Measurements from ENCODE around the gene PPID.

The PPID gene

DNA sequence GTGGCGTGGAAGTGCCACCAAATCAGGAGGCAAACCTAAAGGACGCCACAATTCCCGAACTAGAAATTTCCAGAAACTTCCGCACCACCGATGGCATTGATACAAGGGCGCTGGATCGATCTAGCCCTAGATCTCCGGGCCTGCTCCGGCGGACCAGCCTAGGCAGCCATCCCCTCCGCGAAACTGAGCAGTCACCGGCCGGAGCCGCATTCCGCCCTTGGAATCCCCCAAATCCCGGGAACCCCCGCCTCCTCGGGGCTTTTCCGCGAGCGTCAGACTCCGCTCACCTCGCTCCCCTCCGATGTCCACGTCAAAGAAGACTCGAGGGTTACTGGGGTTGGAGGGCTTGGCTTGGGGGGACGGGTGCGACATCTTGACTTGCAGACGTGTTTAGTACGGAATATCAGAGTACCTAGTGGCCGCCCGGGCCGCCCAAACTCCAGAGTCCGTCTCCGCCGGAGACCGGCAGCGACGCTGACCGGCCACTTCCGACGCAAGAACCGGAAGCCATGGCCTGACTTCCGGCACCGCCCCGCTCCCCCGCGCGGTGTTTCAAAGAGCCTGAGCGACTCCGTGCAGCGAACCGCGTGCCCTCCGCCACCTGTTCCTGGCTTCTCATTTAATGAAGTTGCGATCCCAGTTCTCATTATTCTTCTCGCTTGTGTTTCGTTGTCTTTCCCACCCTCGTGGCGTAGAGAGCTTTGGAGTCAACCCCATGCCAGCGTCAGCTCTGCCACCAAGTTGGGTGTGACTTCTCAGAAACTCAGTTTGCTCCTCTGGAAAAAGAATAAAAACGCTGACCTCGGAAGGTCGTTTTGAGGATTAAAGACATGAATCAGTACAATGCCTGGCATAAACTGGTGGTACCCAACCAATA, at the start of gene PPID:
PPID (minus strand) TSS at position 480 of the 877 bp plus-strand sequence; CDS start at position 372, 108 bp downstream.
- Histone ChIP-seq H3K27me3 (ENCODE audit: insufficient read depth, low read depth, severe bottlenecking) (no peaks in the 10 kb centered on the region), H3K36me3 (peaks cover 38% of the 10 kb centered on the region), H3K4me3 (ENCODE audit: low read depth, low read length) (peak within 1 kb of the TSS; percentile 87), H3K9me3 (ENCODE audit: severe bottlenecking) (no peaks in the 10 kb centered on the region), H3K27ac (peak within 1 kb of the TSS; percentile 84)
- peak; percentile 93 for DNase-seq
- TF ChIP-seq, protein P1, sequence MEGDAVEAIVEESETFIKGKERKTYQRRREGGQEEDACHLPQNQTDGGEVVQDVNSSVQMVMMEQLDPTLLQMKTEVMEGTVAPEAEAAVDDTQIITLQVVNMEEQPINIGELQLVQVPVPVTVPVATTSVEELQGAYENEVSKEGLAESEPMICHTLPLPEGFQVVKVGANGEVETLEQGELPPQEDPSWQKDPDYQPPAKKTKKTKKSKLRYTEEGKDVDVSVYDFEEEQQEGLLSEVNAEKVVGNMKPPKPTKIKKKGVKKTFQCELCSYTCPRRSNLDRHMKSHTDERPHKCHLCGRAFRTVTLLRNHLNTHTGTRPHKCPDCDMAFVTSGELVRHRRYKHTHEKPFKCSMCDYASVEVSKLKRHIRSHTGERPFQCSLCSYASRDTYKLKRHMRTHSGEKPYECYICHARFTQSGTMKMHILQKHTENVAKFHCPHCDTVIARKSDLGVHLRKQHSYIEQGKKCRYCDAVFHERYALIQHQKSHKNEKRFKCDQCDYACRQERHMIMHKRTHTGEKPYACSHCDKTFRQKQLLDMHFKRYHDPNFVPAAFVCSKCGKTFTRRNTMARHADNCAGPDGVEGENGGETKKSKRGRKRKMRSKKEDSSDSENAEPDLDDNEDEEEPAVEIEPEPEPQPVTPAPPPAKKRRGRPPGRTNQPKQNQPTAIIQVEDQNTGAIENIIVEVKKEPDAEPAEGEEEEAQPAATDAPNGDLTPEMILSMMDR (IDR thresholded peaks at IDR 0.05; ENCODE audit: low read depth, low read length): no peak

DNA sequence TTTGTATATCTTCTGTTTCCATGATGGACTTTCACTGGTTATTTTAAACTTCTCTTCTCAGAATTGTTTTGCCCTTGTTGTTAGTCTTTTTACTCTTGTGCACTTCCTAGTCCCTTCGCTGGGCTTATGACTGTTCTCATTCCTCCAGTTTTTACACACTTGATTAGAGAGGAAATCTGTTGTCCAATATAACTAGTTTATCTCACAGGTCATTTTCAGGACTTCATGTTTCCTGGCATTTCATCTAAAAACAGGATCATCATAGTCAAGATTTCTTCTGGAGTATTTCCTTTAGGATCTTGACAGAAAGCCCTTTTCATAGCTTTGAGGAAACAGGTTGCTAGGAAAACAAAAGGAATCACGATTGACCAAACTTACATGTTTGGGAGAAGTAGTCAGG, 48.6 kb upstream of the PPID start:
- Histone ChIP-seq H3K9me3 (ENCODE audit: severe bottlenecking) (no peaks in the 10 kb centered on the region), H3K4me3 (ENCODE audit: low read depth, low read length) (no peak overlapping the region)
- TF ChIP-seq, protein P1 (IDR thresholded peaks at IDR 0.05; ENCODE audit: low read depth, low read length): no peak

DNA sequence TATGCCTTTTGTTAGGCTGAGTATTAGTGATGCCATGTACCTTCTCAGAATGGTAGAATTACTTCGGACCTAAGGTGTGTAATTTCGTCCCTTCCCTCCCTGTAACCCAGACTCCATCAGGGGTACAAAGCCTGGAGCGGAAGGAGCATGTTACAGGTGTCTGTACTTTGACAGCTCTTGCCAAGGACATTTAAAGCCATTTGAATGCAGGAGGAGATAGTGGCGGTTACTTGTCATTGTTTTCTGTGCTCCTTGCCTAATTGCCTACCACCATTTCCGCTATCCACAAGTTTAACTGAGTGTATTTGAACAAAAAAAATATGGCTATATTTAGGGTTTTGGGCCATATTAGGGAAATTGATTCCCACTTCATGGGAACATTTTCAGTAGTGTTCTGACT, 47.5 kb upstream of the PPID start:
- DNase-seq: no peak
- no peak overlapping the region for H3K4me3 ChIP-seq (ENCODE audit: low read depth, low read length)
- TF ChIP-seq, protein P1 (IDR thresholded peaks at IDR 0.05; ENCODE audit: low read depth, low read length): no peak
- H3K9me3 ChIP-seq (ENCODE audit: severe bottlenecking): no peaks in the 10 kb centered on the region
- H3K27ac ChIP-seq: no peak overlapping the region
- H3K27me3 ChIP-seq (ENCODE audit: insufficient read depth, low read depth, severe bottlenecking): no peaks in the 10 kb centered on the region
- peaks cover 3% of the 10 kb centered on the region; the same call in 1 of the 2 replicates for H3K36me3 ChIP-seq

More for the DNA sequence above, 48.6 kb upstream of the PPID start:
- H3K27me3 ChIP-seq (ENCODE audit: insufficient read depth, low read depth, severe bottlenecking): no peaks in the 10 kb centered on the region
- H3K36me3 ChIP-seq: peaks cover 3% of the 10 kb centered on the region; the same call in 1 of the 2 replicates
- no peak overlapping the region for H3K27ac ChIP-seq
- DNase-seq: no peak

DNA sequence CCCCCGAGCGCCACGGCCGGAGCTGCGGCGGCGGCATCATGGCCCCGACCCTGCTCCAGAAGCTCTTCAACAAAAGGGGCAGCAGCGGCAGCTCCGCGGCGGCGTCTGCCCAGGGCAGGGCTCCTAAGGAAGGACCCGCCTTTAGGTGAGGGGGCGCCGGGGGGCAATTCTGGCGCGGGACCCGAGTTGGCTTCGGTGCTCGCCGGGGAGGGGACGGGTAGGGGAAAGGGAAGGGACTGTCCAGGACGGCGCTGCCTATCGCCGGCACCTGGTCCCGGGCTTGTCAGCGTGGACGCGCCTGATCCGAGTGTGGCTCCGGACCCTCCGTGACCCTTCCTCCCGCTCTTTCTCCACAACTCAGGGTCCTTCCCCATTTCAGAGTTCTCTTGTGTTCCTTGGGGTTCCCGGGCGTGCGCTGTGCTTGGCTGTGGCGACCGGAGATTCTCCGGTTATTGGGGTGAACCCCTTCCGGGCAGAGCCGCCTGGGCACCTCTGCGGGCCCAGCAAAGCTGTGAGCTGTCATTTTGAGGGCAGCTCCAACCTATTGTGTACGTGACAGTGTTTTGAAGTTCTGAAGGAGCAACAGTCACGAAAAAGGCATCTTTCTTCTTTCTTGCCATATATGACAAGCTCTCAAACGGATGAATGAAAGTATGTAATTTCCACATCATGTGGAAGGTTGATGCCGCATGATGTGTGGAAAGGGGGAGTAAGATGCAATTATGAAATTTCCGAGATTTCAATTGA, 46.2 kb upstream of the PPID start:
- DNase-seq: peak; percentile 55
- Histone ChIP-seq H3K4me3 (ENCODE audit: low read depth, low read length) (peak overlapping the region; percentile 92), H3K9me3 (ENCODE audit: severe bottlenecking) (no peaks in the 10 kb centered on the region), H3K36me3 (peaks cover 3% of the 10 kb centered on the region; the same call in 1 of the 2 replicates), H3K27me3 (ENCODE audit: insufficient read depth, low read depth, severe bottlenecking) (no peaks in the 10 kb centered on the region), H3K27ac (peak overlapping the region; percentile 97)
- TF ChIP-seq, protein P1 (IDR thresholded peaks at IDR 0.05; ENCODE audit: low read depth, low read length): no peak

DNA sequence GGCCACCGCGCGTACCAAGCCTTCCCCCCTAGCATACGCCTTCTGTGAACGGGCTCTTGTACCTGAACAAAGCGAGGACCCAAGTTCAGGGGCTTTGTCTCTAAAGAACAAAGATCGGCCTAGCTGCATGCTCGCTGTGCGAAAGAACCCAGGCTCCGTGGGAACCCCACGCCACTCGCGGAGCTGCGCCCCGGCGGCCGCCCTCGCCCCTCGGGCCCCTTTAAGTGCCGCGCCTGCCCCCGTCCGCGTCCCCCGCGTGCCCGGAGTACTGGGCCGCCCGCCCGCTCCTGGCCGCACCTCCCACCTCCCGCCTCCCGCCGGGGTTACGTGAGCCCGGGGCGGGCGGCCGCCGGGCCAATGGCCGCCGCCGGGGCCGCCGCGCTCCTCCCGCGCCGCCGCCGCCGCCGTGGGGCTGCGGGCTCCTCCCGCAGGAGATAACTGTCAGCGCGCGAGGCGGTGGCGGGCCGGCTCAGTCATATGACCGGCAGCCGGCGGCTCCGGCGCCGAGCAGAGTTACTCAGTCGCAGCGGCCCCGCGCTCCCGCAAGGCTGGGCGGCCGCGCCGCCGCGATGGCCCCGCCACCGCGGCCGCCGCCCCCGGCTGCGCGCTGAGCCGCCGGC, 45.5 kb upstream of the PPID start, which contains the start of gene FNIP2:
FNIP2 (plus strand) TSS at position 472 of the 620 bp plus-strand sequence. CDS start 187 bp downstream, outside the sequence.
- peak within 1 kb of the TSS; percentile 92 for H3K4me3 ChIP-seq (ENCODE audit: low read depth, low read length)
- peaks cover 3% of the 10 kb centered on the region; the same call in 1 of the 2 replicates for H3K36me3 ChIP-seq
- TF ChIP-seq, protein P1 (IDR thresholded peaks at IDR 0.05; ENCODE audit: low read depth, low read length): no peak
- no peaks in the 10 kb centered on the region for H3K9me3 ChIP-seq (ENCODE audit: severe bottlenecking)
- peak within 1 kb of the TSS; percentile 97 for H3K27ac ChIP-seq
- peak; percentile 90 for DNase-seq
- H3K27me3 ChIP-seq (ENCODE audit: insufficient read depth, low read depth, severe bottlenecking): no peaks in the 10 kb centered on the region

Data from WERI-Rb-1 (cell line).